Nephron (organoid): ENCODE results near the gene CELF3.
"Not testable (repeated sequence)": the region's sequence is repeated elsewhere in the genome, so short reads cannot be mapped to it uniquely, and the experiment has no call there.

Experiments
- H3K27ac Mint-ChIP-seq, 3 experiments: 2 replicates each; pipeline ENCODE4 v1.8.0; 2020; ENCODE audit warnings: mixed read lengths in 3 of 3, mild to moderate bottlenecking in 2 of 3, moderate library complexity in 1 of 3
- H3K27me3 Mint-ChIP-seq: 2 replicates; pipeline ENCODE4 v1.8.0; 2021; ENCODE audit warnings: low read depth, mild to moderate bottlenecking, moderate library complexity, mixed read lengths
- H3K36me3 Mint-ChIP-seq: 2 replicates; pipeline ENCODE4 v1.8.0; 2020; ENCODE audit warnings: low read depth, mixed read lengths
- H3K4me1 Mint-ChIP-seq: 2 replicates; pipeline ENCODE4 v1.8.0; 2020; ENCODE audit warnings: mixed read lengths
- H3K4me3 Mint-ChIP-seq, 3 experiments: 2 replicates each; pipeline ENCODE4 v1.8.0; 2020; ENCODE audit warnings: mild to moderate bottlenecking in 3 of 3, mixed read lengths in 3 of 3, moderate library complexity in 2 of 3
- H3K9me3 Mint-ChIP-seq: 2 replicates; pipeline ENCODE4 v1.8.0; 2020; ENCODE audit warnings: mixed read lengths
- TF ChIP-seq, protein P1 (sequence below), 3 experiments: fragments of 200-600 bp; sonication (generic); IDR thresholded peaks; one replicate each; pipeline ENCODE4 v1.5.0; 2021; ENCODE audit warnings: antibody characterized with exemption in 3 of 3; ENCODE audit not compliant: unreplicated experiment in 3 of 3

The CELF3 gene

GRCh38 chr1:151686561-151686960 lies 30.0 kb downstream of the CELF3 start:
- Mint-ChIP-seq H3K27me3 (no peaks in the 10 kb centered on the region), H3K27ac (no peak overlapping the region), H3K9me3 (no peaks in the 10 kb centered on the region), H3K4me1 (no peaks in the 10 kb centered on the region), H3K36me3 (peaks cover 37% of the 10 kb centered on the region), H3K4me3 (no peak overlapping the region)
- TF ChIP-seq, protein P1, sequence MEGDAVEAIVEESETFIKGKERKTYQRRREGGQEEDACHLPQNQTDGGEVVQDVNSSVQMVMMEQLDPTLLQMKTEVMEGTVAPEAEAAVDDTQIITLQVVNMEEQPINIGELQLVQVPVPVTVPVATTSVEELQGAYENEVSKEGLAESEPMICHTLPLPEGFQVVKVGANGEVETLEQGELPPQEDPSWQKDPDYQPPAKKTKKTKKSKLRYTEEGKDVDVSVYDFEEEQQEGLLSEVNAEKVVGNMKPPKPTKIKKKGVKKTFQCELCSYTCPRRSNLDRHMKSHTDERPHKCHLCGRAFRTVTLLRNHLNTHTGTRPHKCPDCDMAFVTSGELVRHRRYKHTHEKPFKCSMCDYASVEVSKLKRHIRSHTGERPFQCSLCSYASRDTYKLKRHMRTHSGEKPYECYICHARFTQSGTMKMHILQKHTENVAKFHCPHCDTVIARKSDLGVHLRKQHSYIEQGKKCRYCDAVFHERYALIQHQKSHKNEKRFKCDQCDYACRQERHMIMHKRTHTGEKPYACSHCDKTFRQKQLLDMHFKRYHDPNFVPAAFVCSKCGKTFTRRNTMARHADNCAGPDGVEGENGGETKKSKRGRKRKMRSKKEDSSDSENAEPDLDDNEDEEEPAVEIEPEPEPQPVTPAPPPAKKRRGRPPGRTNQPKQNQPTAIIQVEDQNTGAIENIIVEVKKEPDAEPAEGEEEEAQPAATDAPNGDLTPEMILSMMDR (IDR thresholded peaks at IDR 0.05; ENCODE audit: unreplicated experiment in 3 of 3) = no peak

DNA sequence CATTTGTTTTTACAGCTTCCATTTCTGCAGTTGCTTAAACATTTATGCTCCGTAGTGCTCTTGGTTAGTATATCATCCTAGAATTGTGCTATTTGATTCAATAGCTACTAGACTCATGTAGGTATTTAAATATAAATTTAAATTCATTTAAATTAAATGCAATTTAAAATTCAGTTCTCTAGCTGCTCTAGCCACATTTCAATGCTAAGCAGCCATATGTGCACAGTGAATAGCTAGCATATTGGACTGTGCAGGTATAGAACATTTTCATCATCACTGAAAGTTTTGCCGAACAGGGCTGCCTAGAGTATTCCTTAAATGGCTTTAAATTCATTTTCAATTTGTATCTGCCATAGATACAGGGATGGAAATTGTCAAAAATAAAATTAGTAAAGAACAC lies 32.5 kb downstream of the CELF3 start:
- Mint-ChIP-seq H3K27ac (no peak overlapping the region), H3K36me3 (peaks cover 50% of the 10 kb centered on the region)

DNA sequence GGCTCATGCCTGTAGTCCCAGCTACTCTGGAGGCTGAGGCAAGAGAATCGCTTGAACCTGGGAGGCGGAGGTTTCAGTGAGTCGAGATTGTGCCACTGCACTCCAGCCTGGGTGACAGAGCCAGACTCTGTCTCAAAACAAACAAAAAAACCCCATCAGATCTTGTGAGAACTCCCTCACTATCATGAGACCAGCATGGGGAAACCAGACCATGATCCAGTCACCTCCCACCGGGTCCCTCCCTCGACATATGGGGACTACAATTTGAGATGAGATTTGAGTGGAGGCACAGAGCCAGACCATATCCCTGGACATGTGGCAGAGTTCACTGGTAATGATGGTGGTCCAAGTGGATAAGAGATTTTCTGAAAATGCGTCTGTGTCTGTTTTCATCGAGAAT lies 33.7 kb downstream of the CELF3 start:
- H3K36me3 Mint-ChIP-seq = peaks cover 47% of the 10 kb centered on the region
- not testable (repeated sequence) for H3K4me3 Mint-ChIP-seq, H3K27me3 Mint-ChIP-seq, H3K9me3 Mint-ChIP-seq, H3K4me1 Mint-ChIP-seq, H3K27ac Mint-ChIP-seq

More for the DNA sequence above, 32.5 kb downstream of the CELF3 start:
- Mint-ChIP-seq H3K4me1 (no peaks in the 10 kb centered on the region), H3K4me3 (no peak overlapping the region), H3K27me3 (no peaks in the 10 kb centered on the region), H3K9me3 (no peaks in the 10 kb centered on the region)
- TF ChIP-seq, protein P1 (IDR thresholded peaks at IDR 0.05; ENCODE audit: unreplicated experiment in 3 of 3) = no peak

GRCh38 chr1:151681923-151682322 lies 34.7 kb downstream of the CELF3 start:
- Mint-ChIP-seq H3K27me3 (no peaks in the 10 kb centered on the region), H3K4me1 (no peaks in the 10 kb centered on the region)
- TF ChIP-seq, protein P1 (IDR thresholded peaks at IDR 0.05; ENCODE audit: unreplicated experiment in 3 of 3) = no peak

DNA sequence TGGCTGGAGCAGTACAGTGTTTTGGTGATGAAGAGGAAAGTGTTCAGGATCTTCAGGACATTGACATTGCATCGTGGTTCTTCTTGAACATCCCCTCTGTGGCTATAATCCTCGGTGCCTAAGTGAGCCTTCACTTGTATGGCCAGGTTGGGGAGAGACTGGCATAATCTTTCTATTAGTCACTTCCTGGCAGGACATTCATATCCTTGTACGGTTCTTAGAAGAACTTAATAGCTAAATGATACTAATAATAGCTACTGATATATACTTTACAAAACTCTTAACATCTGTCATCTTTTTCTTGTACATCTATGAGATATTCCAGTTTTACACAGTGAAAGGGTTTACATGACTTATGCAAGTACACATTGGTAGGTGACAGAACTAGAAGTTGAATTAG lies 35.8 kb downstream of the CELF3 start:
- no peak overlapping the region for H3K4me3 Mint-ChIP-seq
- no peak overlapping the region for H3K27ac Mint-ChIP-seq
- no peaks in the 10 kb centered on the region for H3K4me1 Mint-ChIP-seq
- TF ChIP-seq, protein P1 (IDR thresholded peaks at IDR 0.05; ENCODE audit: unreplicated experiment in 3 of 3) = no peak
- H3K9me3 Mint-ChIP-seq = no peaks in the 10 kb centered on the region
- H3K36me3 Mint-ChIP-seq = peaks cover 36% of the 10 kb centered on the region
- no peaks in the 10 kb centered on the region for H3K27me3 Mint-ChIP-seq

More at GRCh38 chr1:151681923-151682322, 34.7 kb downstream of the CELF3 start:
- Mint-ChIP-seq H3K27ac (no peak overlapping the region), H3K36me3 (peaks cover 44% of the 10 kb centered on the region), H3K9me3 (no peaks in the 10 kb centered on the region), H3K4me3 (no peak overlapping the region)

- no peak overlapping the region for H3K27ac Mint-ChIP-seq
- no peak overlapping the region for H3K4me3 Mint-ChIP-seq
- H3K4me1 Mint-ChIP-seq = no peaks in the 10 kb centered on the region
- H3K27me3 Mint-ChIP-seq = no peaks in the 10 kb centered on the region
- no peaks in the 10 kb centered on the region for H3K9me3 Mint-ChIP-seq
- TF ChIP-seq, protein P1 (IDR thresholded peaks at IDR 0.05; ENCODE audit: unreplicated experiment in 3 of 3) = no peak
- H3K36me3 Mint-ChIP-seq = peaks cover 31% of the 10 kb centered on the region
These were observed 36.2 kb downstream of the CELF3 start for GRCh38 chr1:151680391-151680790.
